Endothelial cell of umbilical vein (primary cell): Measurements from ENCODE around the gene CLDN19. TPM values are rescaled to one million over a fixed set of nuclear protein-coding genes. Genes with fewer than 3 reads are reported as not detected.

ENCODE experiments used
- BruUV-seq: library from RNA; stranded (reverse); fragments of 400-500 nt; replicated peaks from 2 replicates; lab custom pipeline; 2021; lab: Mats Ljungman, UMichigan
- CTCF ChIA-PET: fragments of 300-600, 350-600 bp; sonication (Branson Sonifier 250); formaldehyde crosslinking; loops from one replicate; lab custom pipeline; 2021; ENCODE audit warnings: antibody characterized with exemption, inconsistent platforms; lab: Charles Lee
- POLR2A ChIA-PET: fragments of 300-600, 350-600 bp; sonication (Branson Sonifier 250); formaldehyde crosslinking; loops from one replicate; lab custom pipeline; 2021; ENCODE audit warnings: antibody characterized with exemption, inconsistent platforms; lab: Charles Lee
- DNase-seq: peaks from one replicate; pipeline ENCODE4 v3.0.0-alpha.2; 2011; ENCODE audit warnings: low read depth, low spot score
- FAIRE-seq: peaks from 2 replicates; lab custom pipeline; 2011; peaks lifted over from hg19 to GRCh38; lab: Jason Lieb, UNC
- H2AFZ ChIP-seq: 2 replicates; pipeline ENCODE4 v1.6.0; 2012; ENCODE audit warnings: low read depth, low read length, control low read depth, inconsistent platforms
- H3K27ac ChIP-seq: 2 replicates; pipeline ENCODE4 v1.5.1; 2011; ENCODE audit warnings: low read depth, mild to moderate bottlenecking, control low read depth, low read length, moderate library complexity; ENCODE audit not compliant: insufficient read depth
- H3K27me3 ChIP-seq, 2 experiments: 2 replicates each; pipeline versions ENCODE4 v1.6.0 to v1.6.1; 2011; ENCODE audit warnings: low read length in 2 of 2, mixed read lengths in 1 of 2; ENCODE audit not compliant: control insufficient read depth in 2 of 2, insufficient read depth in 2 of 2
- H3K36me3 ChIP-seq, 2 experiments: 2 replicates in 1 of 2; 3 replicates in 1 of 2; pipeline ENCODE4 v1.5.1; 2011; ENCODE audit warnings: low read length in 2 of 2, mild to moderate bottlenecking in 1 of 2, moderate library complexity in 1 of 2; ENCODE audit not compliant: control insufficient read depth in 2 of 2, insufficient read depth in 2 of 2; ENCODE audit errors: extremely low read depth in 1 of 2
- H3K4me1 ChIP-seq: 3 replicates; pipeline ENCODE4 v1.5.1; 2011; ENCODE audit warnings: mild to moderate bottlenecking, low read length; ENCODE audit not compliant: control insufficient read depth, insufficient read depth; ENCODE audit errors: extremely low read depth
- H3K4me2 ChIP-seq: 2 replicates; pipeline ENCODE4 v1.6.1; 2011; ENCODE audit warnings: low read length, control low read depth, mixed read lengths; ENCODE audit not compliant: insufficient read depth
- H3K4me3 ChIP-seq, 3 experiments: fragments of 200-600 bp in 1 of 3; sonication (generic), shearing (Covaris generic) in 1 of 3; replicated peaks in 1 of 3; 2 replicates each; pipeline ENCODE4 v1.5.1; 2011 to 2016; ENCODE audit warnings: control low read depth in 3 of 3, low read length in 3 of 3, mild to moderate bottlenecking in 2 of 3, inconsistent platforms in 1 of 3, low read depth in 1 of 3, moderate library complexity in 1 of 3; ENCODE audit not compliant: insufficient read depth in 1 of 3
- H3K79me2 ChIP-seq: 2 replicates; pipeline ENCODE4 v1.6.0; 2012; ENCODE audit warnings: low read length, inconsistent platforms; ENCODE audit not compliant: control insufficient read depth, insufficient read depth
- H3K9ac ChIP-seq: replicated peaks from 2 replicates; pipeline ENCODE3; 2011; ENCODE audit warnings: low read length, control low read depth; ENCODE audit not compliant: insufficient read depth; ENCODE audit errors: extremely low read depth
- H3K9me1 ChIP-seq: replicated peaks from 3 replicates; pipeline ENCODE4 v1.6.0; 2011; ENCODE audit warnings: mild to moderate bottlenecking, low read length; ENCODE audit not compliant: control insufficient read depth, insufficient read depth; ENCODE audit errors: extremely low read depth
- H3K9me3 ChIP-seq: replicated peaks from 2 replicates; pipeline ENCODE4 v1.5.1; 2012; ENCODE audit warnings: low read length, inconsistent platforms; ENCODE audit not compliant: control insufficient read depth, insufficient read depth
- H4K20me1 ChIP-seq: replicated peaks from 2 replicates; pipeline ENCODE3; 2011; ENCODE audit warnings: mild to moderate bottlenecking, low read length; ENCODE audit not compliant: control insufficient read depth, insufficient read depth; ENCODE audit errors: extremely low read depth
- EZH2 ChIP-seq: IDR thresholded peaks from 2 replicates; pipeline ENCODE4 v1.6.1; 2012; ENCODE audit warnings: borderline replicate concordance, low read depth, mild to moderate bottlenecking, moderate library complexity, low read length, inconsistent platforms; ENCODE audit not compliant: severe bottlenecking
- FOS ChIP-seq: IDR thresholded peaks from 2 replicates; pipeline ENCODE4 v1.6.1; 2011; ENCODE audit warnings: mild to moderate bottlenecking, low read length, moderate library complexity, borderline replicate concordance; ENCODE audit not compliant: insufficient read depth
- GATA2 ChIP-seq: IDR thresholded peaks from 2 replicates; pipeline ENCODE4 v1.7.0; 2011; ENCODE audit warnings: low read depth, mild to moderate bottlenecking, moderate library complexity, mixed read lengths, low read length; ENCODE audit not compliant: insufficient read length, insufficient read depth
- JUN ChIP-seq: IDR thresholded peaks from 2 replicates; pipeline ENCODE4 v1.6.1; 2011; ENCODE audit warnings: borderline replicate concordance, low read depth; ENCODE audit not compliant: insufficient read length, insufficient read depth
- MYC ChIP-seq: IDR thresholded peaks from one replicate; pipeline ENCODE4 v1.6.1; 2011; ENCODE audit warnings: mild to moderate bottlenecking, low read depth, low read length
- POLR2A ChIP-seq: IDR thresholded peaks from 2 replicates; pipeline ENCODE4 v1.6.1; 2012; ENCODE audit warnings: low read depth, mild to moderate bottlenecking, control low read depth, low read length
- POLR2AphosphoS5 ChIP-seq: IDR thresholded peaks from 2 replicates; pipeline ENCODE4 v1.6.1; 2012; ENCODE audit warnings: low read depth, mild to moderate bottlenecking, control low read depth, low read length, moderate library complexity; ENCODE audit not compliant: insufficient read depth
- dilution Hi-C: fragments of 300-500 bp; cut with MboI; formaldehyde crosslinking; loops from one replicate; pipeline ENCODE4 v1.15.0; 2019; ENCODE audit warnings: low sequenced_read_pairs; ENCODE audit not compliant: extremely low pct_ligation_motif_present
- intact Hi-C: fragments of 100-400 bp; cut with micrococcal nuclease; formaldehyde crosslinking; loops from one replicate; pipeline ENCODE4 v1.10.0; 2022
- polyA plus RNA-seq, 4 experiments: library from polyadenylated mRNA; depleted of rRNA in 3 of 4; stranded (reverse) in 3 of 4; unstranded in 1 of 4; fragments of >200 nt; gene quantifications; 2 replicates each; pipeline versions ENCODE4 v1.2.1 to v1.2.3, GENCODE V29; 2011 to 2012; ENCODE audit warnings: missing spikeins in 1 of 4
- total RNA-seq: library from RNA; stranded (reverse); gene quantifications from 2 replicates; pipeline ENCODE4 v1.2.3, GENCODE V29; 2021
- TF ChIP-seq, protein P1 (sequence below), 2 donors: IDR thresholded peaks; 1 replicate in 1 of 2; 2 replicates in 1 of 2; pipeline ENCODE4 v1.5.1; 2011; ENCODE audit warnings: low read length in 2 of 2, mild to moderate bottlenecking in 2 of 2, moderate library complexity in 2 of 2, control low read depth in 1 of 2, inconsistent platforms in 1 of 2, low read depth in 1 of 2; ENCODE audit not compliant: insufficient read depth in 1 of 2; ENCODE audit errors: extremely low read depth in 1 of 2
- TF ChIP-seq, protein P2 (sequence below): IDR thresholded peaks from 2 replicates; pipeline ENCODE4 v1.6.1; 2011; ENCODE audit not compliant: insufficient read depth, insufficient read length

CLDN19 gene
- total and polyA plus RNA-seq, 2 donors (not counting 3 experiments of a cell fraction or from before 2014, with no cell fraction given): not detected

DNA sequence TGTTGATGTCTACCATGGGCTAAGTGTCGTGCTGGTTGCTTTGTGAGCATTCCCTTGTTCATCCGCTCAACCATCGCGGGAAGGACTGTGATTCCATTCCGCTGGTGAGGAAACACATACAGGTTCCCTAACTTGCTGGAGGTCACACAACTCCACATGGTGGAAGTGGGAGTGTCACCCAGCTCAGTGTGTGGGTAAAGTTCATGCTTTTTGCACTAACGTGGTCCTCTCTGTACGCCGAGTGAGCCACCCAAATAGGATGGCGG lies 4.0 kb upstream of the CLDN19 start:
- no peak overlapping the region for H3K27ac ChIP-seq
- no peaks in the 10 kb centered on the region for H4K20me1 ChIP-seq
- CTCF ChIA-PET: interaction anchor here (6.1 kb wide), 1 partner anchor 166 kb away, joined by 79 read pairs; no protein-coding TSS in a partner anchor
- no peak overlapping the region for H3K9ac ChIP-seq
- FAIRE-seq (no peak), DNase-seq (no peak)
- no peaks in the 10 kb centered on the region for H3K9me1 ChIP-seq
- dilution Hi-C loops: no loop called here
- H3K9me3 ChIP-seq: no peaks in the 10 kb centered on the region
- no peaks in the 10 kb centered on the region for H3K27me3 ChIP-seq
- H3K4me2 ChIP-seq: no peak overlapping the region
- H3K79me2 ChIP-seq: no peaks in the 10 kb centered on the region
- no peak overlapping the region for H3K4me3 ChIP-seq
- POLR2A ChIA-PET: no interaction called here
- peaks cover 0 to 28% of the 10 kb centered on the region in 2 experiments for H3K36me3 ChIP-seq
- intact Hi-C loops: no loop called here
- TF ChIP-seq FOS (no peak), POLR2AphosphoS5 (no peak), JUN (no peak), EZH2 (no peak), POLR2A (no peak)
- no peaks in the 10 kb centered on the region for H3K4me1 ChIP-seq
- H2AFZ ChIP-seq: no peak overlapping the region
- BruUV-seq: no TSS peak

DNA sequence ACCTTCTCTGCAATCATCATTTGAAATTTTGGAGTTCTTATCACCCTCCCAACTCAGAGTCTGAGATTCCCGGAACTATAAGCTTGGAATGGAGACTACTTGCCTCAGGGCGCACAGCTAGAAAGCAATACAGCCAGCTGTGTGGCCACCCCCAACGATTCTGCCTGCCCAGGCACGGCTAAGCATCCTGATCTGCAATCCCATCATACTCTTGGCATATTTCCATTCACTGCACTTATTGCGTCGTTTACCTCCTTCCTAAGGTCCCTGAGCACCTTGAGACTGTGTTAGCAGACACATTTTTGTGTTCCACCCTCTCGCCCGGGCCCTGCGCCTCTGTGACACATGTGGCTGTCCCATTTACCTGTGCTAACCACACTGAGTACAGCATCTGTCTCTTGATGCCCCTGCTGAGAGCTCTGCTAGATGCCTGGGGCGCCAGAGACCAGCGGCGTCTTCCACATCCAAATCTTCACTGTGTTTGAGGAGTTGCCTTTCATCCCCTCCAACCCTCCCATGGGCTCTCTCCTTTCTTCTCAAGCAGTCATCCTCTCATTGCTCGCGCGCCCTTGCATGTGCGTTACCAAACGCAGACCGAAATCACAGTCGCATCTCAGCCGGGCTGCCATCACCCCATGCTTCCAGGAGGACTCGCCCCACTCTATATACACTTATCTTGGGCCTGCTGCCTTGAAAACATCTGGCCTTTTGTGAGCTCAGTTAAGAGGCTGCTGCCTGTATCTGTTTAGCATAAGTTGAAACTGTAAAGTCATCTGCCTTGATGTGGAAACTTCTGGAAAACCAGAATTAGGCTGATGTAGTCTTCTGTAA lies 3.5 kb upstream of the CLDN19 start:
- H4K20me1 ChIP-seq: no peaks in the 10 kb centered on the region
- H3K79me2 ChIP-seq: no peaks in the 10 kb centered on the region
- H3K9me3 ChIP-seq: no peaks in the 10 kb centered on the region
- H3K4me2 ChIP-seq: no peak overlapping the region
- no peak for DNase-seq
- no peak overlapping the region for H3K27ac ChIP-seq
- no TSS peak for BruUV-seq
- no peaks in the 10 kb centered on the region for H3K27me3 ChIP-seq
- intact Hi-C loops: no loop called here
- no peaks in the 10 kb centered on the region for H3K4me1 ChIP-seq
- CTCF ChIA-PET: interaction anchor here (6.1 kb wide), 1 partner anchor 165 kb away, joined by 79 read pairs; no protein-coding TSS in a partner anchor
- dilution Hi-C loops: no loop called here
- no peak overlapping the region for H3K4me3 ChIP-seq
- no peak overlapping the region for H3K9ac ChIP-seq
- FAIRE-seq: no peak
- peaks cover 0 to 23% of the 10 kb centered on the region in 2 experiments for H3K36me3 ChIP-seq
- no peak overlapping the region for H2AFZ ChIP-seq
- POLR2A ChIA-PET: interaction anchor here (0.7 kb wide), 1 partner anchor 190 kb away, joined by 3 read pairs; no protein-coding TSS in a partner anchor
- no peaks in the 10 kb centered on the region for H3K9me1 ChIP-seq
- TF ChIP-seq GATA2: no peak
- TF ChIP-seq, protein P1, sequence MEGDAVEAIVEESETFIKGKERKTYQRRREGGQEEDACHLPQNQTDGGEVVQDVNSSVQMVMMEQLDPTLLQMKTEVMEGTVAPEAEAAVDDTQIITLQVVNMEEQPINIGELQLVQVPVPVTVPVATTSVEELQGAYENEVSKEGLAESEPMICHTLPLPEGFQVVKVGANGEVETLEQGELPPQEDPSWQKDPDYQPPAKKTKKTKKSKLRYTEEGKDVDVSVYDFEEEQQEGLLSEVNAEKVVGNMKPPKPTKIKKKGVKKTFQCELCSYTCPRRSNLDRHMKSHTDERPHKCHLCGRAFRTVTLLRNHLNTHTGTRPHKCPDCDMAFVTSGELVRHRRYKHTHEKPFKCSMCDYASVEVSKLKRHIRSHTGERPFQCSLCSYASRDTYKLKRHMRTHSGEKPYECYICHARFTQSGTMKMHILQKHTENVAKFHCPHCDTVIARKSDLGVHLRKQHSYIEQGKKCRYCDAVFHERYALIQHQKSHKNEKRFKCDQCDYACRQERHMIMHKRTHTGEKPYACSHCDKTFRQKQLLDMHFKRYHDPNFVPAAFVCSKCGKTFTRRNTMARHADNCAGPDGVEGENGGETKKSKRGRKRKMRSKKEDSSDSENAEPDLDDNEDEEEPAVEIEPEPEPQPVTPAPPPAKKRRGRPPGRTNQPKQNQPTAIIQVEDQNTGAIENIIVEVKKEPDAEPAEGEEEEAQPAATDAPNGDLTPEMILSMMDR (IDR thresholded peaks at IDR 0.05; ENCODE audit: extremely low read depth in 1 of 2, insufficient read depth in 1 of 2, low read depth in 1 of 2, low read length in 2 of 2): no peak
- TF ChIP-seq FOS: no peak
- TF ChIP-seq MYC: no peak
- TF ChIP-seq, protein P2, sequence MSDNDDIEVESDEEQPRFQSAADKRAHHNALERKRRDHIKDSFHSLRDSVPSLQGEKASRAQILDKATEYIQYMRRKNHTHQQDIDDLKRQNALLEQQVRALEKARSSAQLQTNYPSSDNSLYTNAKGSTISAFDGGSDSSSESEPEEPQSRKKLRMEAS: no peak
